ENCODE measurements around the gene TAOK1. TPM values are rescaled to one million over a fixed set of nuclear protein-coding genes. Genes with fewer than 3 reads are reported as not detected.

The TAOK1 gene
- total RNA-seq, 1 donor from 2014 or later: 49.1 TPM

DNA sequence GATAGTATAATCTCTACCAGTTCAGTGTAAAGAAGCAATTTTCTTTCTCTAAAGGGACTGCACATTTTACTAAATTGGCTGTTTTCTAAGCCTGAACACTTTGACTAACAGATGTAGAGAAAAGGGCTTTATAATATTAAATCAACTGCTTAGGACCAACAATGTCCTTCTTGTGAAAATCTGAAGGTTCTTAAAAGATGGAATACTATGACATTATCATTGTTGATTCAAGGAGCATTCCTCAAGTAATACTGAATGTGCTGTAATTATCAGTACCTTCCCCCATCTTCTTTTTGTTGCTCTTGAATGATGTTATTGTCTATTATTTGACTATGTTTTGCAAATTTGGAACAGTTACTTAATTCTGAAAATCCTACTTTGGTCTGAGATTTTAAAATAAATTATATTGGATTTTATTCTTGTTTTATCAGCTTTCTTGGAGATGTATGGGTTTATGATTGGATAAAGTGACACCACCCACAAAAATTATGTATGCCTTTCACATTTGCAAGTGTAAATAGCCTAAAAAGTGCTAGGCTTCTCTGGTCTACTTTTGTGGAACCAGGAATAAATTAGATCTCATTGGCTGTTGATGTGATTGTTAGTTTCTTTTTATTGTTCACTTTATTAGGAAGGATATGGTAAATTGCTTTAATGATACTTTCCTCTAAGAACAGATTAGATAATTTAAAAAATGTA is 53.0 kb downstream of the TAOK1 start:
- TF ChIP-seq, protein P1, sequence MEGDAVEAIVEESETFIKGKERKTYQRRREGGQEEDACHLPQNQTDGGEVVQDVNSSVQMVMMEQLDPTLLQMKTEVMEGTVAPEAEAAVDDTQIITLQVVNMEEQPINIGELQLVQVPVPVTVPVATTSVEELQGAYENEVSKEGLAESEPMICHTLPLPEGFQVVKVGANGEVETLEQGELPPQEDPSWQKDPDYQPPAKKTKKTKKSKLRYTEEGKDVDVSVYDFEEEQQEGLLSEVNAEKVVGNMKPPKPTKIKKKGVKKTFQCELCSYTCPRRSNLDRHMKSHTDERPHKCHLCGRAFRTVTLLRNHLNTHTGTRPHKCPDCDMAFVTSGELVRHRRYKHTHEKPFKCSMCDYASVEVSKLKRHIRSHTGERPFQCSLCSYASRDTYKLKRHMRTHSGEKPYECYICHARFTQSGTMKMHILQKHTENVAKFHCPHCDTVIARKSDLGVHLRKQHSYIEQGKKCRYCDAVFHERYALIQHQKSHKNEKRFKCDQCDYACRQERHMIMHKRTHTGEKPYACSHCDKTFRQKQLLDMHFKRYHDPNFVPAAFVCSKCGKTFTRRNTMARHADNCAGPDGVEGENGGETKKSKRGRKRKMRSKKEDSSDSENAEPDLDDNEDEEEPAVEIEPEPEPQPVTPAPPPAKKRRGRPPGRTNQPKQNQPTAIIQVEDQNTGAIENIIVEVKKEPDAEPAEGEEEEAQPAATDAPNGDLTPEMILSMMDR (IDR thresholded peaks at IDR 0.05; ENCODE audit: insufficient read depth, low read length, poor library complexity, severe bottlenecking): no peak
- Histone ChIP-seq H3K27me3 (ENCODE audit: control insufficient read depth, insufficient read depth, low read length) (no peaks in the 10 kb centered on the region), H3K4me3 (ENCODE audit: low read depth, low read length) (no peak overlapping the region), H3K36me3 (ENCODE audit: control insufficient read depth, insufficient read depth, low read length) (no peaks in the 10 kb centered on the region)
- DNase-seq (ENCODE audit: low read depth): no peak

- Histone ChIP-seq H3K36me3 (ENCODE audit: control insufficient read depth, insufficient read depth, low read length) (no peaks in the 10 kb centered on the region), H3K27me3 (ENCODE audit: control insufficient read depth, insufficient read depth, low read length) (no peaks in the 10 kb centered on the region), H3K4me3 (ENCODE audit: low read depth, low read length) (no peak overlapping the region)
- DNase-seq (ENCODE audit: low read depth): no peak
- TF ChIP-seq, protein P1 (IDR thresholded peaks at IDR 0.05; ENCODE audit: insufficient read depth, low read length, poor library complexity, severe bottlenecking): no peak
Observed at GRCh38 chr17:29444589-29444988, 54.4 kb downstream of the TAOK1 start.

GRCh38 chr17:29445844-29446243 is 55.7 kb downstream of the TAOK1 start:
- TF ChIP-seq, protein P1 (IDR thresholded peaks at IDR 0.05; ENCODE audit: insufficient read depth, low read length, poor library complexity, severe bottlenecking): no peak
- DNase-seq (ENCODE audit: low read depth): no peak
- no peaks in the 10 kb centered on the region for H3K36me3 ChIP-seq (ENCODE audit: control insufficient read depth, insufficient read depth, low read length)
- H3K27me3 ChIP-seq (ENCODE audit: control insufficient read depth, insufficient read depth, low read length): no peaks in the 10 kb centered on the region
- H3K4me3 ChIP-seq (ENCODE audit: low read depth, low read length): no peak overlapping the region

GRCh38 chr17:29449865-29450671 is 59.9 kb downstream of the TAOK1 start:
- TF ChIP-seq, protein P1 (IDR thresholded peaks at IDR 0.05; ENCODE audit: insufficient read depth, low read length, poor library complexity, severe bottlenecking): no peak
- no peak for DNase-seq (ENCODE audit: low read depth)
- no peaks in the 10 kb centered on the region for H3K27me3 ChIP-seq (ENCODE audit: control insufficient read depth, insufficient read depth, low read length)
- no peaks in the 10 kb centered on the region for H3K36me3 ChIP-seq (ENCODE audit: control insufficient read depth, insufficient read depth, low read length)
- H3K4me3 ChIP-seq (ENCODE audit: low read depth, low read length): no peak overlapping the region

DNA sequence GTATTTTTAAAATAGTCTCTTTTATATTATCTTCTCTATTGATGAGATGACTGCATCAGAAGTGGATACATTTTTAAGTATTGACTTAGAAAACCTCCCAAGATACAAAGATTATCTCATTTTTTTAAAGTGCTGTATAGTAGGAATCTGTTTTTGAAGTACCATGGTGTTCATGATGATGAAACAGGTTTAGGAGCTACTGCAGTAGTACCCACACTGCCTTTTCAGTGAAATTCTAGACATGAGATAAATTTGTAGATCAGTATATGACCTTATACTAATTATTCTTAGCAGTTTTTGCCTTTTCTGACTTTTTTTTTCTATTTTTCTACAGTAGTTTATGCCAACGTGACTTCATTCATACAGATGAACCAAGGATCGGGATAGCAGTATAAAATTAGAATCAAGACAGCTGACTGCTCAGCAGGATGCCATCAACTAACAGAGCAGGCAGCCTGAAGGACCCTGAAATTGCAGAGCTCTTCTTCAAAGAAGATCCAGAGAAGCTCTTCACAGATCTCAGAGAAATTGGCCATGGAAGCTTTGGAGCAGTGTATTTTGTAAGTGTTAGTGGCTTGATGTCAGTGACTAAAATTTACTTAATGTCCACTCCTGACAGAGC is 61.1 kb downstream of the TAOK1 start:
- TF ChIP-seq, protein P1 (IDR thresholded peaks at IDR 0.05; ENCODE audit: insufficient read depth, low read length, poor library complexity, severe bottlenecking): no peak
- no peak overlapping the region for H3K4me3 ChIP-seq (ENCODE audit: low read depth, low read length)
- H3K36me3 ChIP-seq (ENCODE audit: control insufficient read depth, insufficient read depth, low read length): no peaks in the 10 kb centered on the region
- no peaks in the 10 kb centered on the region for H3K27me3 ChIP-seq (ENCODE audit: control insufficient read depth, insufficient read depth, low read length)
- DNase-seq (ENCODE audit: low read depth): no peak

All from kidney epithelial cell (primary cell).